Activated naive CD4-positive, alpha-beta T cell treated with anti-CD3 and anti-CD28 coated beads, Interleukin-2, amount 50 U/mL, for 24 hours (primary cell): ENCODE results near the gene FHIT.

ENCODE experiments used
- H3K27ac Mint-ChIP-seq: one replicate; pipeline ENCODE4 v1.8.0; 2021; ENCODE audit warnings: mild to moderate bottlenecking, mixed read lengths
- H3K27me3 Mint-ChIP-seq: one replicate; pipeline ENCODE4 v1.8.0; 2021; ENCODE audit warnings: mixed read lengths
- H3K36me3 Mint-ChIP-seq: one replicate; pipeline ENCODE4 v1.8.0; 2021; ENCODE audit warnings: mixed read lengths
- H3K4me1 Mint-ChIP-seq: one replicate; pipeline ENCODE4 v1.8.0; 2021; ENCODE audit warnings: mixed read lengths
- H3K4me3 Mint-ChIP-seq: one replicate; pipeline ENCODE4 v1.8.0; 2021; ENCODE audit warnings: mild to moderate bottlenecking, mixed read lengths
- H3K9me3 Mint-ChIP-seq: one replicate; pipeline ENCODE4 v1.8.0; 2021; ENCODE audit warnings: mixed read lengths

The FHIT gene

DNA sequence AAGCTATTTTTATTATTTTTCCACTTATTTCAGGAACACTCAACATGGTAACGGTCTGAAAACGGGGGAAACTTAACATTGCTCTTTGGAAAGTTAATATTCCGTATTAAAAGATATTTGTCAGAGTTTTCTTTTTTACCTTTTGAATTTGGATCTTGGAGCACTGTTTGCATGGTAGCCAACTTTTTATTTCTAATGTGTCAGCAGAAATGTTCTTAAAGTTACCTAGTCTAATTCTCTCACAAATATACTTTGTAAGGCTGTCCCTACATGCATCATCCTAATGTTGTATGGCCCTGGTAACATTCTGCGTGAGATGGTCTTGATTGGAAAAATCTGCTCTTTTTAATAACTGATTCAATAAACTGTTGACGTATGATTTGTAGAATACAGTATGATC, 719.5 kb downstream of the FHIT start:
- Mint-ChIP-seq H3K4me3 (no peak overlapping the region), H3K4me1 (no peaks in the 10 kb centered on the region), H3K27me3 (no peaks in the 10 kb centered on the region), H3K9me3 (no peaks in the 10 kb centered on the region), H3K27ac (no peak overlapping the region), H3K36me3 (no peaks in the 10 kb centered on the region)

DNA sequence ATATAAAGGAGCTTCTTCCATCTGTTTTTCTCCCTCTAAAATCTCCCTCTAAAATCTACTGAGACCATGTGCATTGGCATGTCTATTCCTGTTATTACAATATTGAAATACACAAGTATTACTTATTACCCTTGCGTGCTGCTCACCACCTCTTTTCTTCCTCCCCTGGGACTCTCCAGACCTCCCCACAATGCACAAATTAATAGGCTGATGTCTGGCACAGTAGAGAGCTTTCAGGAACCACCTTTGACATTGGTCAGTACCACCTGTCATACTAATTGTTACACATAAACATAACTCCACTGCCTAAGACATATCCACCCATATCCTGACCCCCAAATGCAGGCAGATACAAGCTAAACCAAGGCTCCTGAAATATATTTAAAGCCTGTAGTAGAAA, 722.6 kb downstream of the FHIT start:
- no peaks in the 10 kb centered on the region for H3K36me3 Mint-ChIP-seq
- no peak overlapping the region for H3K4me3 Mint-ChIP-seq
- H3K9me3 Mint-ChIP-seq: no peaks in the 10 kb centered on the region
- H3K4me1 Mint-ChIP-seq: no peaks in the 10 kb centered on the region
- H3K27ac Mint-ChIP-seq: no peak overlapping the region
- H3K27me3 Mint-ChIP-seq: no peaks in the 10 kb centered on the region

DNA sequence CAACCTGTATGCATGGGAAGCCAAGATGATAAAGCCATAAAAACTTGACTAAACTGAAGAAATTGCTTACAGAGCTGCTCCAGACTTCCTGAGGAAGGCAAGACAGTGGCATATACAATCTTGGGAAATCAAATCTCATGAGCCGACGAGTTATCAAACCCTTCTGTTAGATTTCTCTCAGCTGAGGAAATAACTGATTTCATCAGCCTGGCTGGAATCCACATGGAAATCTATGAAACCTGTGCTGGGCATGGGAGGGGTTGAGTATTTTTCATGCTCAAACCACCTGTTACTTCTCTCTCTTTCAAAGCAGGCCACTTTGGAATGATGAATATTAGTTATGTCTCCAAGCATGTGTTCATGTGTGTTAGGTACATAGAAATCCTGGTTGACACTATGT, 727.7 kb downstream of the FHIT start:
- Mint-ChIP-seq H3K4me1 (no peaks in the 10 kb centered on the region), H3K9me3 (no peaks in the 10 kb centered on the region), H3K4me3 (no peak overlapping the region), H3K36me3 (no peaks in the 10 kb centered on the region), H3K27me3 (no peaks in the 10 kb centered on the region), H3K27ac (no peak overlapping the region)

DNA sequence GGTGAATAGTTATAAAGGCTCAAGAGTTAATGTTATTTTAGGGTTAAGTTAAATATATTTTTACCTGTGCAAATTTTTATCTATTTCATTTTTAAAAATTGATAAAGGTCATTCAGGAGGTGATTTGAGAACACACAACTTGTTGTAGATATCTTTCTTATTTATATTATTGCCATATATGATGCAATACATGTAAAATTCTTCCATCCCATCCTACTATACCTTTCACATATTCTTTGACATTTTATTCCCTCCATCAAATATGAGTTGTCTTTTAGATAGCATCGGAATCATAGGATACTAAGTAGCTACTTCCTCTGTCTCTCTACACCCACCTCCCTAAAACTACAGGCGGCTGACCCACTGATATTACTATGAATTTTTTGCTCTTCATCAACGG, 734.1 kb downstream of the FHIT start:
- Mint-ChIP-seq H3K27me3 (no peaks in the 10 kb centered on the region), H3K4me3 (no peak overlapping the region), H3K27ac (no peak overlapping the region), H3K9me3 (no peaks in the 10 kb centered on the region), H3K36me3 (no peaks in the 10 kb centered on the region), H3K4me1 (no peaks in the 10 kb centered on the region)

DNA sequence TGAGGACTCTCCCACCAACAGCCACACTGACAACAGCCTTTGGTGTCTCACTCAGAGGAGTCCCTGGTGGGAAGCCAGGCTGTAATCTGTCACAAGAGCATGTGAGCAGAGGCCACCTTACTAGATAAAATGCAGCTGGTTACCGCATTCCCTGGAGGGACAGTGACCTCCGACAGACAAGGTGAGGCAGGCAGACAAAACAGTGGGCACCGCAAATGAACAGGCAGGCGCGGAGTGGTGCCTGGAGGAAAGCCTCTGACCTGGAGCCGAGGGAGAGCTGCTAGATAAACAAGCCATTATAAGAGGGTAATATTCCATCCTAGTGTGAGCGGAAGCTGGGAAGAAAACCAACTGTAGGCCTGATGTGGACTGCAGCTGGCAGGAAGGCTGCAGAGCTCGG, 736.4 kb downstream of the FHIT start:
- H3K27me3 Mint-ChIP-seq: no peaks in the 10 kb centered on the region
- no peak overlapping the region for H3K4me3 Mint-ChIP-seq
- H3K9me3 Mint-ChIP-seq: no peaks in the 10 kb centered on the region
- no peak overlapping the region for H3K27ac Mint-ChIP-seq
- H3K4me1 Mint-ChIP-seq: no peaks in the 10 kb centered on the region
- no peaks in the 10 kb centered on the region for H3K36me3 Mint-ChIP-seq

DNA sequence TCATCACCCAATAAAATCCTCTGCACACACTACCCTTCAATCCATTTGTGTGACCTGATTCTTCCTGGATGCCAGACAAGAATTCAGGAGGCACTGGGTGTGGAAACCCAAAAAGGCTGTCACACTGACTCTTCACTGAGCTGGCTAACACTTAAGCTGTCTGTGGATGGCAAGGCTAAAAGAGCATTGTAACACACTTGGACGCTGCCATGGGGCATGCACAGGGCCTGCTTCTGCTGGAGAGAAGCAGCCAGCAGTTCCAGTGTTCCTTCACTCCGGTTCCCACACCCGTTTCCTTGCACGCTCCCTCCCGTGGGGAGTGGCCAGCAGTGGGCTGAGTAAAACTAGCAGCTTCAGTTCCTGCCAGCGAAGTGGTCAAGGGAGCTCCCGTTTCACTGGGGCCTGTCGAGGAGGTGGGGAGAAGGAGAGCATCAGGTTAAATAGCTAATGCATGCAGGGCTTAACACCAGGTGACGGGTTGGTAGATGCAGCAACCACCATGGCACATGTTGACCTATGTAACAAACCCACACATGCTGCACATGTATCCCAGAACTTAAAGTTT, 737.1 kb downstream of the FHIT start:
- H3K4me3 Mint-ChIP-seq: no peak overlapping the region
- no peaks in the 10 kb centered on the region for H3K36me3 Mint-ChIP-seq

DNA sequence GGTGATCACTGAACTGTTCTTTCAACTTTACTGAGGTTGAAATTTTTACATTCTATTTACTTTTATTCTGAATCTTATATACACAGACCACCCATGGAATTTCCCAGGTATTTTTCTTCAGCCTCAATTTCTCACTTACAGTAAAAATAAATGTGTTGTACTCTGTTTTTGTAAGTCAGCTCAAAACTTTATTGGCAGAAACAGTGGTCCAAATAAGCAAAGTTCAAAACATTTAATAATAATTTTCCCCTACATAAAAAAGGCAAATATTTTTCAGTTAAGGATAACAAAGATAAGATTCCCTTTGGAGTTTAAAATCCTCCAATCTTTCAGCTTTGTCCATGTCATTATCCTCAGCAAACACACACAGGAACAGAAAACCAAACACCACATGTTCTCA, 738.0 kb downstream of the FHIT start:
- no peaks in the 10 kb centered on the region for H3K36me3 Mint-ChIP-seq
- peaks cover 6% of the 10 kb centered on the region for H3K9me3 Mint-ChIP-seq
- H3K27me3 Mint-ChIP-seq: no peaks in the 10 kb centered on the region
- no peak overlapping the region for H3K27ac Mint-ChIP-seq
- H3K4me3 Mint-ChIP-seq: no peak overlapping the region
- H3K4me1 Mint-ChIP-seq: no peaks in the 10 kb centered on the region

More for the DNA sequence above, 737.1 kb downstream of the FHIT start:
- Mint-ChIP-seq H3K4me1 (no peaks in the 10 kb centered on the region), H3K9me3 (peaks cover under 1% of the 10 kb centered on the region), H3K27me3 (no peaks in the 10 kb centered on the region), H3K27ac (no peak overlapping the region)

DNA sequence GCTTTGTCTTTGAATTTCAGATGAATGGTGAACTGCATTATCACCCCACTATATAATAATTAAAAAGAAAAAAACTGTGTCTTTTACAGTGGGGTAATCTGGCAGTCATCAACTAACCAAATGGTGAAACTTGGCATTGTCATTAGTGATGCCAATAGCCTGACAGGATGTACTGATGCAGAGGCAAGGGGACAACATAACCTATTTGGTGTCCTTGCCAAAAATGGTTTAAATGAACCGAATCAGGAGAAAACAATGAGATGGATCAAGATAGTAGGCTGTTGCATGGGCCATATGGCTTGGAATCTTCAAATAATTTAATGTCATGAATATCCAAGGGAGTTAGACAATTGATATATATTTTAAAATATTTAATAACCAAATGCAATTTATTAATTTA, 738.7 kb downstream of the FHIT start:
- peaks cover 6% of the 10 kb centered on the region for H3K9me3 Mint-ChIP-seq
- H3K27me3 Mint-ChIP-seq: no peaks in the 10 kb centered on the region
- H3K27ac Mint-ChIP-seq: no peak overlapping the region
- no peaks in the 10 kb centered on the region for H3K4me1 Mint-ChIP-seq
- H3K4me3 Mint-ChIP-seq: no peak overlapping the region
- H3K36me3 Mint-ChIP-seq: no peaks in the 10 kb centered on the region

DNA sequence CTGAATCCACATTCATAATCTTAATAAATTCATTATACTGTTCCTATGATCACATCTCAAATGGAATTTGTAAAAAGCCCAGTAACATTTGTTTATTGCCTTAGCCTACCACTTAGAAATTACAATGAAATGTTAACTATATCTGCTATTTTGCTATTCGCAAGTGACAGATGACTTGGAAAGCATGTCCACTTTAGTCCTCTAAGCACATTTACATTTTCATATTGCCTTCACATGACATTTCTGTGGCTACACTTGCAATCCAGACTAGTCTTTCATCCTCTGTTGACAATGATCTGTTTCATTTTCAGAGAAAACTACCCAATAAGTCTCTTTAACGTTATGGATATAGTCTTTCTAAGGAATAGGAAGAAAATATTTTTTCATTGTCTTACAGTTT, 741.8 kb downstream of the FHIT start:
- H3K27ac Mint-ChIP-seq: no peak overlapping the region

DNA sequence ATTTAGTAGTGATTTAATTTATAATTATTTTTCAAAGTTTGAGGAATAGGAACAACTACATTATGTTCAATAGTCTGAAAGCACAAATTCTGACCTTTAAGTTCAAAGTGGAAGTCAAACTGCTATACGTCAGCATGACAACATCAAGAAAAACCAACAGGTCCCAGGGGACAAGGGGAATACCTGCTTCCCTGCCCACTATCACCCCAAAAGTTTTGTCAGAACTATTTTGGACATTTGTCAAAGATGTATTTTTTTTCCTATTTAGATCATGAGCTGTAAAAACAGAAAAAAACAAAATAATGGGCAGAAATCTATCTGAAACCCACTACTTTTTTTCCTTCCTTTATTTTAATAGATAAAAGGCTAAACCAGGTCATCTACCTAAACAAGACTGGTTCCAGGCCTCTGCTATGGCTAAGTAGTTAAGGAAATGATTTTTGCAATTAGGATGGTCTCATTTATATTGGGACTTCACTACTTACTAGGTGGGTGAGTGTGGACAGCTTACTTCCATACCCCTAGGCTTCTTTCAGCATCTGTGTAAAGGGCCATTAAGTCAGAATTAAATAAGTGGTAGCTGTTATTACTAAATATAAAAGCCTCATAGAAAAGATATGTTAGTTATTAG, 746.3 kb downstream of the FHIT start:
- H3K4me1 Mint-ChIP-seq: no peaks in the 10 kb centered on the region
- H3K36me3 Mint-ChIP-seq: no peaks in the 10 kb centered on the region
- H3K27me3 Mint-ChIP-seq: no peaks in the 10 kb centered on the region
- H3K4me3 Mint-ChIP-seq: no peak overlapping the region
- no peak overlapping the region for H3K27ac Mint-ChIP-seq
- H3K9me3 Mint-ChIP-seq: peaks cover 11% of the 10 kb centered on the region

More for the DNA sequence above, 741.8 kb downstream of the FHIT start:
- H3K9me3 Mint-ChIP-seq: peaks cover 6% of the 10 kb centered on the region
- H3K4me3 Mint-ChIP-seq: no peak overlapping the region
- no peaks in the 10 kb centered on the region for H3K36me3 Mint-ChIP-seq
- no peaks in the 10 kb centered on the region for H3K27me3 Mint-ChIP-seq
- H3K4me1 Mint-ChIP-seq: no peaks in the 10 kb centered on the region

DNA sequence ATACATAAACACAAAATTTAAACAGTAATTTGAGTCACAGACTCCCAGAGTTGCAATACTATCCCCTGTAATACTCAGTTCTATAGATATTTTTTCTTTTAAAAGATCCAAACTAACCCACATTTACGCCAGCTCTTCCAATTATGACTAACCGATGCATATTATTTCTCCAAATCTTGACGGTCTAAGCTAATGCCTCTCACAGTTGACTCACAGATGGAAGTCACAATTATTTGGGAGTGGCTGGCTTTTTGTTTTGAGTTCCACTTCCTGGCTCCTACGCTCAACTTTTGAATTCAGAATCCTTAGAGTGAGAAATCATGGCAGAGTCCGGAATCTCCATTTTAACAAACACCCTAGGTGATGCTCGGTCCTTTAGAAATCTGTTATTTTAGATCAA, 749.9 kb downstream of the FHIT start:
- H3K36me3 Mint-ChIP-seq: no peaks in the 10 kb centered on the region
- H3K4me1 Mint-ChIP-seq: no peaks in the 10 kb centered on the region
- H3K4me3 Mint-ChIP-seq: no peak overlapping the region
- H3K27ac Mint-ChIP-seq: no peak overlapping the region
- peaks cover 5% of the 10 kb centered on the region for H3K9me3 Mint-ChIP-seq
- H3K27me3 Mint-ChIP-seq: no peaks in the 10 kb centered on the region

DNA sequence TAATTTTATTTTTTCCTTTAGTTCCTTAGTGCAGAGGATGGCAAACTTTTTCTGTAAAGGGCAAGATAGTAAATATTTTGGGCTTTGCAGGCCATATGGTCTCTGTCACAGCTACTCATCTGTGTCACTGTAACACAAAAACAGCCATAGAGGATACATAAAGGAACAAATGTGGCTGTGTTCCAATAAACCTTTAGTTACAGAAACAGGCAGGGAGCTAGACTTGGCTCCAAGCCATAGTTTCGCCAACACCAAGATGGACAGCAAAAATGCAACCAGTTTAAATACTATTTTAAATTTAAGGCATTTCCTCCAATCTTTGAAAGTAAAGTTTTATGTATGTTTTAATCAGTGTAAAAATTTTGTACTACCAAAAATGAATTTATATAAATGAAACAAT, 753.4 kb downstream of the FHIT start:
- no peak overlapping the region for H3K4me3 Mint-ChIP-seq
- no peaks in the 10 kb centered on the region for H3K9me3 Mint-ChIP-seq
- H3K27ac Mint-ChIP-seq: no peak overlapping the region
- H3K4me1 Mint-ChIP-seq: no peaks in the 10 kb centered on the region
- no peaks in the 10 kb centered on the region for H3K36me3 Mint-ChIP-seq
- H3K27me3 Mint-ChIP-seq: no peaks in the 10 kb centered on the region

DNA sequence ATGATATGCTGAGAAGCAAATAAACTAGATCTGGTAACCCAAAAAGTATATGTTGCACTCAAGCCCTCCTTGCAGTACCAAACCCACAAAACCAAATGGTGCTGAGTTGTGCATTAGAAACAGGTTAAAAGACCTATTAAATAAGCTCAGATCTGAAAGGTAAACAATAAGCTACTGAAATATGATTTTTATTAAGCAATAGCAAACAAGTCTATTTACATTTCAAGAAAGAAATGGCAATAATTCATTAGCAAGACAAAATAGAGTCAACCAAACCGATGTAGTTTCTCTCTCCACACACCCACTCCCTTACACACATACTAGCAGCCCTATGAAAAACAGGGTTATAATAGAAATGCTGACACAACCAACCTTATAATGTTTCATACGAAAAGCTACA, 760.3 kb downstream of the FHIT start:
- Mint-ChIP-seq H3K9me3 (no peaks in the 10 kb centered on the region), H3K4me3 (no peak overlapping the region), H3K4me1 (no peaks in the 10 kb centered on the region), H3K27ac (peak overlapping the region; percentile 2), H3K36me3 (no peaks in the 10 kb centered on the region), H3K27me3 (no peaks in the 10 kb centered on the region)

DNA sequence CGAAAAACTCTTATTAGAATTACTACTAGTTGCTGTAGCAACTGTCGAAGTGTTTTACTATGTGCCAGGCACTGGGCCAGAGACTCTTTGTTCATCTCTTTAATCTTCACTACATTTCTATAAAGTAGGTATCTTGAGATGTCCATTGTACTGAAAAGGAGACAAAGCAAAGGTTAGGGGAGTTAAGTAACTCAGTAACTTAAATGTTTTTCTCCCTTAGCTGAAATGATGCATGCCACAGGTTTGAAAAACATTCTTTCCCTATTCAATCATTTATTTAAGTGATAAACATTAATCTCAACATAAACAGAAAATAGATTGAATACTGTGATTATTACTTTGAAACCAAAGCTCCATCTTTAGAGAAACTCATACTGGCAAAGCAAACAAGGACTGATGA, 776.2 kb downstream of the FHIT start:
- no peak overlapping the region for H3K4me3 Mint-ChIP-seq

DNA sequence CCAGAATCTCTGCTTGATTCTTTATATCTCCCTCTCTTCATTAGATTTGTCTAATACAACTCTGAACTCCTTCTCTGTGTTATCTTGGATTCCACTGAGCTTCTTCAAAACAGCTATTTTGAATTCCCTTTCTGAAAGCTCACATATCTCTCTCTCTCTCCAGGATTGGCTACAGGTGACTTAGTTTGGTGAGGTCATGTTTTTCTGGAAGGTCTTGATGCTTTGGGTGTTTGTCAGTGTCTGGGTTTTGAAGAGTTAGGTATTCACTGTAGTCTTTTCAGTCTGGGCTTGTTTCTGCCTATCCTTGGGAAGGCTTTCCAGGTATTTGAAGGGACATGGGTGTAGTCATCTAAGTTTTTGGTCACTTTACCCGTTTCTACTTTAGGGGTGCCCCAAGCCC, 781.8 kb downstream of the FHIT start:
- Mint-ChIP-seq H3K27ac (no peak overlapping the region), H3K27me3 (no peaks in the 10 kb centered on the region), H3K9me3 (peaks cover 26% of the 10 kb centered on the region), H3K4me3 (no peak overlapping the region), H3K36me3 (peaks cover 2% of the 10 kb centered on the region), H3K4me1 (no peaks in the 10 kb centered on the region)

More for the DNA sequence above, 776.2 kb downstream of the FHIT start:
- Mint-ChIP-seq H3K9me3 (peaks cover under 1% of the 10 kb centered on the region), H3K27me3 (no peaks in the 10 kb centered on the region), H3K36me3 (no peaks in the 10 kb centered on the region), H3K4me1 (no peaks in the 10 kb centered on the region), H3K27ac (no peak overlapping the region)

DNA sequence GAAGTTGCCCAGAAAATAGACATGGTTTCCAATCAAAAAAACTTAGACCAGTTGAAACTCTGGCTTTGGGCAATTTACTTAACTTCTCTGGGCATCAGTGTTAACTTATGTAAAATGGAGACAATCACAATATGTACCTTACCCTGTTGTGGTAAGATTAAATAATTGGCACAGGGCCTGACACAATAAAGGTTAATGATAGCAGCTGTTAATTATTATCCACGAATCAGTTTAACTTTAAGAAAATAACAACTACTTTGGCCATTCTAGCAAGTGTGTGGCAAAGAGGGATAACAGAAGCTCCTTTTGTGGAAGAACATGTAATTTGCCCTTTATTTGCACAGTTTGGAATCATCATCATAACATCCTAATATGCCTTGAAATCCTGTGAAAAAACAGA, 787.6 kb downstream of the FHIT start:
- Mint-ChIP-seq H3K4me3 (no peak overlapping the region), H3K4me1 (no peaks in the 10 kb centered on the region)

DNA sequence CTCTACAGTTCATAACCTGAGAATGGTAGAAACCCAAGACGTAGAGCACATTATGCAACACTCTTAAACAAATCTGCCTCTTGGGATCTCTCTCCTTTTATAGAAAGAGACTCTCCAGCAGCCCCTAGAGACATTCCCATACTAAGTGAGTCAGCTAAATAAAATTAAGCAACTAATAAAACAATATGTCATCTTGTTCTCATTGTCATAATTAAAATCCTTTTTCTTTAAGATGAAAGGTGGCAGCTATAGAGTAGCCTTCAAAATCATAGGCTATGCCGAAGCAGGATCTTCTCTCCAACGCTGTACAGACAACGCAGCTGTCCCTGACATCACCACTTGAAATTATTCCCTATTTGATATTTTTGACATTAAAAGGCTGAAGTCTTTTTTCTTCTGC, 790.0 kb downstream of the FHIT start:
- Mint-ChIP-seq H3K4me1 (peaks cover 5% of the 10 kb centered on the region), H3K9me3 (peaks cover 4% of the 10 kb centered on the region), H3K27me3 (no peaks in the 10 kb centered on the region), H3K27ac (no peak overlapping the region), H3K4me3 (no peak overlapping the region), H3K36me3 (no peaks in the 10 kb centered on the region)

More for the DNA sequence above, 787.6 kb downstream of the FHIT start:
- Mint-ChIP-seq H3K9me3 (peaks cover 15% of the 10 kb centered on the region), H3K27me3 (no peaks in the 10 kb centered on the region), H3K36me3 (peaks cover 2% of the 10 kb centered on the region), H3K27ac (no peak overlapping the region)
